ENCODE data around the gene TMPRSS9. TPM values are rescaled to one million over a fixed set of nuclear protein-coding genes. Genes with fewer than 3 reads are reported as not detected.

Gene TMPRSS9
- total and polyA plus RNA-seq, 2 experiments from 2014 or later: 0.28 TPM; not detected in 1

GRCh38 chr19:2362970-2363300 lies 2.9 kb downstream of the TMPRSS9 start:
- no peak overlapping the region for H3K27ac ChIP-seq
- H2AFZ ChIP-seq: no peak overlapping the region
- H3F3A ChIP-seq (ENCODE audit: insufficient read depth): no peaks in the 10 kb centered on the region
- no peaks in the 10 kb centered on the region for H3K36me3 ChIP-seq (ENCODE audit: low read depth)
- no peaks in the 10 kb centered on the region for H3K9me2 ChIP-seq (ENCODE audit: insufficient read depth)
- peaks cover 6% of the 10 kb centered on the region for H3K27me3 ChIP-seq (replicated peaks; ENCODE audit: insufficient read depth)
- in situ Hi-C loops (cut with MboI): no loop called here
- DNase-seq: no peak
- H3K79me2 ChIP-seq (ENCODE audit: insufficient read depth): no peaks in the 10 kb centered on the region
- WGBS, 2 experiments (ENCODE audit: low coverage in 1 of 2, low lambda C conversion rate in 2 of 2, missing lambda C conversion rate in 2 of 2): 83 to 84% methylated on average over 15 of the region's 15 CpGs
- no peak overlapping the region for H3K4me2 ChIP-seq (ENCODE audit: unreplicated experiment)
- no peak overlapping the region for H3K9ac ChIP-seq
- no peaks in the 10 kb centered on the region for H3K4me1 ChIP-seq (ENCODE audit: insufficient read depth)
- no peaks in the 10 kb centered on the region for H4K20me1 ChIP-seq (ENCODE audit: insufficient read depth)
- TF ChIP-seq EZH2phosphoT487 (IDR thresholded peaks at IDR 0.05; ENCODE audit: insufficient read depth, low read depth) (no peak), EZH2 (IDR thresholded peaks at IDR 0.05; ENCODE audit: insufficient read depth, poor library complexity, severe bottlenecking) (no peak)
- H3K4me3 ChIP-seq: no peak overlapping the region
- H3K9me3 ChIP-seq (ENCODE audit: low read depth): no peaks in the 10 kb centered on the region

- Histone ChIP-seq H3K9me2 (ENCODE audit: insufficient read depth) (no peaks in the 10 kb centered on the region), H3K4me2 (ENCODE audit: unreplicated experiment) (no peak overlapping the region), H3K9me3 (ENCODE audit: low read depth) (no peaks in the 10 kb centered on the region), H2AFZ (no peak overlapping the region), H3F3A (ENCODE audit: insufficient read depth) (no peaks in the 10 kb centered on the region), H3K4me3 (no peak overlapping the region), H3K27me3 (replicated peaks; ENCODE audit: insufficient read depth) (peaks cover 6% of the 10 kb centered on the region), H3K9ac (no peak overlapping the region), H3K36me3 (ENCODE audit: low read depth) (no peaks in the 10 kb centered on the region), H4K20me1 (ENCODE audit: insufficient read depth) (no peaks in the 10 kb centered on the region), H3K79me2 (ENCODE audit: insufficient read depth) (no peaks in the 10 kb centered on the region), H3K4me1 (ENCODE audit: insufficient read depth) (no peaks in the 10 kb centered on the region), H3K27ac (no peak overlapping the region)
- in situ Hi-C loops (cut with MboI): no loop called here
- no peak for DNase-seq
- no peak for TF ChIP-seq EZH2phosphoT487 (IDR thresholded peaks at IDR 0.05; ENCODE audit: insufficient read depth, low read depth)
- no peak for TF ChIP-seq EZH2 (IDR thresholded peaks at IDR 0.05; ENCODE audit: insufficient read depth, poor library complexity, severe bottlenecking)
- WGBS, 2 experiments (ENCODE audit: low coverage in 1 of 2, low lambda C conversion rate in 2 of 2, missing lambda C conversion rate in 2 of 2): 63% methylated on average over 13 to 17 of the region's 17 CpGs
Observed at GRCh38 chr19:2363419-2363818, 3.4 kb downstream of the TMPRSS9 start.

- no peaks in the 10 kb centered on the region for H3K79me2 ChIP-seq (ENCODE audit: insufficient read depth)
- no peaks in the 10 kb centered on the region for H3F3A ChIP-seq (ENCODE audit: insufficient read depth)
- no peak overlapping the region for H2AFZ ChIP-seq
- no peaks in the 10 kb centered on the region for H3K4me1 ChIP-seq (ENCODE audit: insufficient read depth)
- H3K4me2 ChIP-seq (ENCODE audit: unreplicated experiment): no peak overlapping the region
- no peak overlapping the region for H3K27ac ChIP-seq
- no peak overlapping the region for H3K9ac ChIP-seq
- H3K9me2 ChIP-seq (ENCODE audit: insufficient read depth): no peaks in the 10 kb centered on the region
- no peak overlapping the region for H3K4me3 ChIP-seq
- no peaks in the 10 kb centered on the region for H4K20me1 ChIP-seq (ENCODE audit: insufficient read depth)
- 86 to 87% methylated on average over 10 of the region's 10 CpGs for WGBS, 2 experiments (ENCODE audit: low coverage in 1 of 2, low lambda C conversion rate in 2 of 2, missing lambda C conversion rate in 2 of 2)
- H3K27me3 ChIP-seq (replicated peaks; ENCODE audit: insufficient read depth): peaks cover 3% of the 10 kb centered on the region; the same call in 1 of the 2 replicates
- no peaks in the 10 kb centered on the region for H3K9me3 ChIP-seq (ENCODE audit: low read depth)
- in situ Hi-C loops (cut with MboI): no loop called here
- no peak for TF ChIP-seq EZH2phosphoT487 (IDR thresholded peaks at IDR 0.05; ENCODE audit: insufficient read depth, low read depth)
- no peak for TF ChIP-seq EZH2 (IDR thresholded peaks at IDR 0.05; ENCODE audit: insufficient read depth, poor library complexity, severe bottlenecking)
- no peaks in the 10 kb centered on the region for H3K36me3 ChIP-seq (ENCODE audit: low read depth)
- no peak for DNase-seq
Observed at GRCh38 chr19:2365201-2365970, 5.3 kb downstream of the TMPRSS9 start.

- Histone ChIP-seq H2AFZ (no peak overlapping the region), H3K9me2 (ENCODE audit: insufficient read depth) (no peaks in the 10 kb centered on the region), H4K20me1 (ENCODE audit: insufficient read depth) (no peaks in the 10 kb centered on the region), H3K4me1 (ENCODE audit: insufficient read depth) (peaks cover 15% of the 10 kb centered on the region), H3K4me3 (no peak overlapping the region), H3K79me2 (ENCODE audit: insufficient read depth) (no peaks in the 10 kb centered on the region), H3K36me3 (ENCODE audit: low read depth) (no peaks in the 10 kb centered on the region), H3K4me2 (ENCODE audit: unreplicated experiment) (no peak overlapping the region), H3K9ac (no peak overlapping the region), H3K27ac (no peak overlapping the region), H3F3A (ENCODE audit: insufficient read depth) (peaks cover 10% of the 10 kb centered on the region; the same call in 1 of the 2 replicates), H3K27me3 (replicated peaks; ENCODE audit: insufficient read depth) (no peaks in the 10 kb centered on the region), H3K9me3 (ENCODE audit: low read depth) (no peaks in the 10 kb centered on the region)
- peak; percentile 86 for DNase-seq
- in situ Hi-C loops (cut with MboI): no loop called here
- WGBS, 2 experiments (ENCODE audit: low coverage in 1 of 2, low lambda C conversion rate in 2 of 2, missing lambda C conversion rate in 2 of 2): 52 to 54% methylated on average over 16 of the region's 16 CpGs
- TF ChIP-seq EZH2 (IDR thresholded peaks at IDR 0.05; ENCODE audit: insufficient read depth, poor library complexity, severe bottlenecking): no peak
Observed at GRCh38 chr19:2371656-2372055, 11.6 kb downstream of the TMPRSS9 start.

Measured in GM23248 (cell line).